Heart left ventricle (tissue), 13 donors: ENCODE measurements around the gene SCAI.

ENCODE experiments used
- POLR2A ChIP-seq, 2 donors: fragments of 450-650 bp; IDR thresholded peaks; one replicate each; pipeline ENCODE4 v1.6.1; 2017; ENCODE audit warnings: antibody characterized with exemption in 2 of 2, mild to moderate bottlenecking in 2 of 2, moderate library complexity in 2 of 2
- TF ChIP-seq, protein P1 (sequence below), 12 donors: fragments of 200-600 bp; sonication (generic) in 4 of 12; IDR thresholded peaks; one replicate each; pipeline versions ENCODE4 v1.5.0 to v1.8.0; 2018 to 2022; ENCODE audit warnings: antibody characterized with exemption in 12 of 12, mild to moderate bottlenecking in 5 of 12
- donor health status: ischemic (EF 13 %, LVEDD 7.1; RV severe dilation, severe dysfunction).
- donor health status: DM: no; HTN: yes; CAD: no.
- donor health status: DM: no; HTN: no; CAD: no.
- donor health status: ischemic (EF 25% LVEDD 6.9; RV normal size, moderate dysfunction).
- donor health status: ischemic (EF 25% LVEDD 5.7; RV mildly dilated, moderate dysfunction).
- donor health status: ischemic (EF 35%, LVEDD 5.7; RV mildly dilated, moderate dysfunction).
- donor health status: nonischemic (EF 11% LVEDD 7.7; RV severe dilation, severe dysfunction).
- donor health status: DM: yes; HTN: yes; CAD: no.
- donor health status: PGD.
- donor health status: ischemic (EF 29% LVEDD 5.4; RV normal size, mild dysfunction).
- donor health status: nonischemic (EF 23%, LVEDD 6.1; RV moderate dilation, normal function).

DNA sequence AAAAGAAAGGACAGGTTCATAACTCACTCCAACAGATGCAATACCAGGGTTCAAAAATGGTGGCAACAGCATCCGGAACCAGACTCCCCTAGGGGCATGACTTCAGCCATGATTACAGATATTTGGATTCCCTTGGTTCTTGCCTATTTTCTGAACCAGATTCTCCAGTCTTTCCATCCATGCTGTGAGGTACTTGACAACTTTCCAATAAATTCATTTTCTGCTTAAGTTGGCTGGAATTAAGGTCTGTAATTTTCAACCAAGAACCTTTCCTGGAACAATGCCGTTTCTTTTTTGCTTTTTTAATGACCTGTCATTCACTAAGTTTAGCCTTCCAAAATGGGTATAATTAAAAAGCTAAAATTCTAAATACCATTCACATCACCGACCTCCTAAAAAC, 52.2 kb downstream of the SCAI start:
- TF ChIP-seq, protein P1, sequence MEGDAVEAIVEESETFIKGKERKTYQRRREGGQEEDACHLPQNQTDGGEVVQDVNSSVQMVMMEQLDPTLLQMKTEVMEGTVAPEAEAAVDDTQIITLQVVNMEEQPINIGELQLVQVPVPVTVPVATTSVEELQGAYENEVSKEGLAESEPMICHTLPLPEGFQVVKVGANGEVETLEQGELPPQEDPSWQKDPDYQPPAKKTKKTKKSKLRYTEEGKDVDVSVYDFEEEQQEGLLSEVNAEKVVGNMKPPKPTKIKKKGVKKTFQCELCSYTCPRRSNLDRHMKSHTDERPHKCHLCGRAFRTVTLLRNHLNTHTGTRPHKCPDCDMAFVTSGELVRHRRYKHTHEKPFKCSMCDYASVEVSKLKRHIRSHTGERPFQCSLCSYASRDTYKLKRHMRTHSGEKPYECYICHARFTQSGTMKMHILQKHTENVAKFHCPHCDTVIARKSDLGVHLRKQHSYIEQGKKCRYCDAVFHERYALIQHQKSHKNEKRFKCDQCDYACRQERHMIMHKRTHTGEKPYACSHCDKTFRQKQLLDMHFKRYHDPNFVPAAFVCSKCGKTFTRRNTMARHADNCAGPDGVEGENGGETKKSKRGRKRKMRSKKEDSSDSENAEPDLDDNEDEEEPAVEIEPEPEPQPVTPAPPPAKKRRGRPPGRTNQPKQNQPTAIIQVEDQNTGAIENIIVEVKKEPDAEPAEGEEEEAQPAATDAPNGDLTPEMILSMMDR (IDR thresholded peaks at IDR 0.05), result no peak
- no peak for TF ChIP-seq POLR2A (IDR thresholded peaks at IDR 0.05)
